Cerebellar nuclear complex (tissue), 1 donor: ENCODE data around the gene TCP11.
"Not testable (repeated sequence)": the region's sequence is repeated elsewhere in the genome, so short reads cannot be mapped to it uniquely, and the experiment has no call there.

ENCODE experiments used
- DNase-seq, 2 experiments: peaks; one replicate each; lab custom pipeline; 2025; lab: John Stamatoyannopoulos, UW

Gene TCP11

GRCh38 chr6:35146453-35146852, 5.3 kb upstream of the TCP11 start:
- no peak for DNase-seq

DNA sequence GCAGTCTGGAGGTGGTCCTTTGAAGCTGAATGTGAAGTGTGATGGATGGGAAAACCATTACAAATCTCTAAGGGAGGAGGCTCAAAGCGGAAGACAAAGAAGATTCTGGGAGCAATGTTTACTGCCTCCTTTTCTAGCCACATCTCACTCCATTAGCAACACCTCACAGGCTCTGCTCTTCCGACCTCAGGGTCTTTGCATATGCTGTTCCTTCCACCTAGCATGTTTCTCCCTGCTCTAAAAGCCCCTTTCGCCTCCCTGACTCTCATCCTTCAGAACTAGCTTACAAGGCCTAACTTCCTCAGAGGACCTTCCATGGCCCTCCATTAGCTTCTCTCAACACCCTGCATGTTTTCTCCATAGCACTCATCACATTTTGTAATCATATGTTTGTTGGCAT, 4.6 kb upstream of the TCP11 start:
- DNase-seq: no peak

DNA sequence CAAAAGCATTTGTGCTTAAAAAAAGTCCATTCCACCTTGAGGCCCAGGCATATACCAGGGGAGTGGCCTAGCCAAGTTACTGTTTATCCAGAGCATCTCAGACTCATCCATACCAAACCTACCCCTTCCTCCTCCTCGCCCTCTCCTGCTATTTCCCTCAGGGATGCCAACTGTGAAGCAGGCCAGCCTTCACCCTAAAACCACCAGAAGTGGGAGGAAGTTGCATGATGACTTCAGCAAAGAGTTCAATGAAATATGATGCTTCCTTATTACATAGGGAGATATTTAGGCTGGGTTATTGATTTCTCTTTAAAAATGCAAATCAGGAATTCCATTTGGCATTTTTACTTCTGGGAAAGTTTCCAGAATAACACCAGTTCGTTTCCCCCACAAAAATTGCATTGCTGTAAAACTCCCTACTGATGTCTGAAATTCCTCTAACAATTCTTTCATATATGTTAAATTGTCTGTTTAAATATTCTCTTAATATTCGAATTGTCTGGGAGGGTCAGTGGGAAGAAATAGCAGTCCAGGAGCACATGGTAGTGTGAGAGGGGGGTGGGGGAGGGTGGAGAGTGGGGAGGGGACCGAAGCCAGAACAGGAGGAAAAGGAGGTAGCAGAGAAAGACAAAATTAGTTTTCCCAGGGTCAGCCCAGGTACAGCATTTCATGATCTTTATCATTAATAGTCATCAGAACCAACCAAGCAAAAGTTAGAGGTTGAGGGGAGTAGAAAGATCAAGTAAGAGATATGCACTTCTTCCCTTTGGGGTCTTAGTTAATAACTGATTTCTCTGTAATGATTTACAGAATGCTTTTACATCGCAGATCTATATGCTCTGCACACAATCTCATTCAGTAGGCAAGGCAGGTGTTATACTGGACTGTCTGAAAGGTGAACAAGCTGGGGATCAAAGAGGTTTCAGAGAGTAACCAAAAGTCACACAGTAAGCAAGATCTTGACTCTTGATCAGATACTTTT, 1.7 kb upstream of the TCP11 start:
- DNase-seq: no peak

- DNase-seq: no peak
Observed at GRCh38 chr6:35140639-35141006, 516 bp downstream of the TCP11 start.

- DNase-seq: peak in 1 of 2 experiments; percentile 20
Observed at GRCh38 chr6:35139924-35140638, 1.1 kb downstream of the TCP11 start.

DNA sequence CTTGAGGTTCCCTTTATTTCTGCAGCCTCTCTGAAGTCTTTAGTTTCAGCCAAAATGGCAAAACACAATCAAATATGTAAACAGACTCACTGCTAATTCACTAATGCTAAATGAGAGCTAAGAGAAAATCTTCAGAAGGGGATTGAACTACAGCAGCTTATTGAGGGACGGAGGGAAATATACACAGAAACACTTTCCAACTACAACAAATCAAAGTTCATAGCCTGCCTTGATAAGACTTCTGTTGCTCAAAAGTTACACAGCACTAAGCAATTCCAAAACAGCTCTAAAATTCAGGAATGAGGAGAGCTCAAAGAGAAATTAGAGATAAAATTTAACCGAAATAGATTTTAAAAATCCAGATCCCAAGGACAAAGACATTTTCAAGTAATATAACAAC, 1.7 kb downstream of the TCP11 start:
- no peak for DNase-seq

DNA sequence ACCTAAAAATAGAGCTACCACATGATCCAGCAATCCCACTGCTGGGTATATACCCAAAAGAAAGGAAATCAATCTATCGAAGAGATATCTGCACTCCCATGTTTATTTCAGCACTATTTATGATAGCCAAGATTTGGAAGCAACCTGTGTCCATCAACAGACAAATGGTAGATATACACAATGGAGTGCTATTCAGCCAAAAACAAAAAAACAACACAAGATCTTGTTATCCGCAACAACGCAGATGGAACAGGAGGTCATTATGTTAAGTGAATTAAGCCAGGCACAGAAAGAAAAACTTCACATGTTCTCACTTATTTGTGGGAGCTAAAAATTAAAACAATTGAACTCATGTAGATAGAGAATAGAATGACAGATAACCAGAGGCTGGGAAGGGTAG, 2.9 kb downstream of the TCP11 start:
- not testable (repeated sequence) for DNase-seq

DNA sequence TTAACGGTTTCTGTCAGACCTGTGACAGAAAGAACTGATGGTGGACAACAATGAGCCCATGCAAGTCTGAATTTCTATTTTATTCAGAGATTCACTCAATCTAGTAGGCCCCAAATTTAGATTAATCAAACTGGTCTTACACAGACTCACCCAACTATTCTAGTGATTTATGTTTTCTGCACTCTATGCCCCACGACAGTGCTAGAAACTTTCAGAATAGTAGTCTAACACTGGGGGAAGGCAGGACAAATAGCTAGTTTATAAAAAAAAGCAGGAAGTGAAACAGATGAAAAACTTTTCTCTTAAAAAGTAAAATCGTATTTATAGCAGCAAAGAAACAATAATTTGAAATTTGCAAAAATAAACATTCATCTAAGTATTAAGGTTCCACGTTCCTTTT, 5.0 kb downstream of the TCP11 start:
- DNase-seq: no peak

GRCh38 chr6:35128496-35128895, 12.6 kb downstream of the TCP11 start:
- no peak for DNase-seq

DNA sequence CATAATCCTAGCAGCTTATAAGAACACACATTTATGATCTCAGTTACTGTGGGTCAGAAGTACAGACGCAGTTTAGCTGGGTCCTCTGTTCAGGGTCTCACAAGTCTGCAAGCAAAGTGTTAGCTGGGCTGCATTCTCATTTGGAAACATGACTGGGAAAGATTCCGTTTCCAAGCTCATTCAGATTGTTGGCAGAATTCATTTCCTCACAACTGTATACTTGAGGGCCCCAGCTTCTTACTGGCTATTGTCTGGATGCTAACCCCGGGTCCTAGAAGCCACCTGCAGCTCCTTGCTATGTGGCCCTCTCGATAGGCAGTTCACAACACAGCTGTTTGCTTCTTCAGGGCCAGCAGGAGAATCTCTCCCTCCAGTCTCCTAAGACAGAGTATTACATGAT, 13.1 kb downstream of the TCP11 start:
- DNase-seq: no peak

DNA sequence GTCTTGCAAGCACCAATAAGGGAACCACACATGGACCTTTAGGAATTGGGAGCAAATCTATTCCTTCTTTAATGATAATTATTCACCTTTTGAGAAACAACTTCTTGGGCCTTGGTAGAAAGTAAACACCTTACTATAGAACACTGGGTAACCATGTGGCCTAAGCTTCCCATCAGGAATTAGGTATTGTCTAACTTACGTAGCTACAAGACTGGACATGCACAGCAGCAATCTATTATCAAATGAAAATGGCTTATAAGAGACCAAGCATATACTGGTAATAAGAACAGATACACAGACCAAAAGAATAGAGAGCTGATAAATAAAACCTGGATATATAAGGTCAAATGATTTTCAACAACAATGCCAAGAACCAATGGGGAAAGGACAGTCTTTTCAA, 16.8 kb downstream of the TCP11 start:
- DNase-seq: no peak

- DNase-seq: no peak
Observed at GRCh38 chr6:35120746-35121145, 20.4 kb downstream of the TCP11 start.

GRCh38 chr6:35108309-35108885, 32.7 kb downstream of the TCP11 start:
- DNase-seq: no peak

DNA sequence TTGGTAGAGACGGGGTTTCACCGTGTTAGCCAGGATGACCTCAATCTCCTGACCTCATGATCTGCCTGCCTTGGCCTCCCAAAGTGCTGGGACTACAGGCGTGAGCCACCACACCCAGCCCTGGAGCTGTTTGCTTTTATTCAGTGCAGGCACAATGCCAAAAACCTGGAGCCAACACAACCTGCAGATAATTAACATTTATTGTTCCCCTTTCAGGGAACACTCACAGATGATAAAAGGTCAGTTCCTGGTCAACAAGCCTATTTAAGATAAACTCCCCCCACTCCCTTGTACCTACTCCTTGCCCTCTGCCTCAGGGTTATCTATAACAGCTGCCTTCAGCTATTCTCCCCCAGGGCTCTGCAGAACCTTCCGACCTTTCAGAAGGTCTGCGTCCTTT, 33.4 kb downstream of the TCP11 start:
- DNase-seq: not testable (repeated sequence)

DNA sequence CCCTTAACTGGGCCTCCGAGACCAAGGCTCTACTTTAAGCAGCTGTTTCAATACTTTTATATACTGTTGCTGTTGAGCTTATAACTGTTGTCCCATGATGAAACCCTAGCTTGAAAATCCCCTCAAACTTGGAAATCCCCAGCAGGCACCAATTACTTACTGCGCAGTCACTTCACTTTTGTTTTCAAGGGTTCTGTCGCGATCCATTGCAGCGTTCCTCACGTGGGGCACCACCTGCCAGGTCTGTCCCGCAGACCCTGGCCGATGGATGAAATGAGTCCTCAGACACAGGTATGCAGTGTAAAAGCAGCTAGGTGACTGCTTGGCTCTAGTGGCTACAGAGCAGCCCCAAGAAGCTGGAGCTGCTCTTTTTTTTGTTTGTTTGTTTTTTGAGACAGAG, 33.9 kb downstream of the TCP11 start:
- not testable (repeated sequence) for DNase-seq

- not testable (repeated sequence) for DNase-seq
Observed at GRCh38 chr6:35106061-35106460, 35.1 kb downstream of the TCP11 start.

DNA sequence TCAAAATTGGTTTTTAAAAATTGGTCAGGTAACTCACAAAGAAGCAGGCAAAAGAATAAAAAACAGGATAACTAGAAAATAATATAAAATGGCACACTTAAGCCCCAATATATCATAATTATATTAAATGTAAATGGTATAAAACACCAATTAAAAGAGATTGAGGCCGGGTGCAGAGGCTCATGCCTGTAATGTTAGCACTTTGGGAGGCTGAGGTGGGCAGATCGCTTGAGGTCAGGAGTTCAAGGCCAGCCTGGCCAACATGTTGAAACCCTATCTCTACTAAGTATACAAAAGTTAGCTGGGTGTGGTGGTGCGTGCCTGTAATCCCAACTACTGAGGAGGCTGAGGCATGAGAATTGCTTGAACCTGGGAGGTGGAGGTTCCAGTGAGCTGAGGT, 36.1 kb downstream of the TCP11 start:
- DNase-seq: no peak

GRCh38 chr6:35099116-35099515, 42.0 kb downstream of the TCP11 start:
- DNase-seq: no peak

GRCh38 chr6:35096129-35096862, 44.8 kb downstream of the TCP11 start:
- DNase-seq: no peak

- DNase-seq: no peak
Observed at GRCh38 chr6:35094183-35094582, 47.0 kb downstream of the TCP11 start.

DNA sequence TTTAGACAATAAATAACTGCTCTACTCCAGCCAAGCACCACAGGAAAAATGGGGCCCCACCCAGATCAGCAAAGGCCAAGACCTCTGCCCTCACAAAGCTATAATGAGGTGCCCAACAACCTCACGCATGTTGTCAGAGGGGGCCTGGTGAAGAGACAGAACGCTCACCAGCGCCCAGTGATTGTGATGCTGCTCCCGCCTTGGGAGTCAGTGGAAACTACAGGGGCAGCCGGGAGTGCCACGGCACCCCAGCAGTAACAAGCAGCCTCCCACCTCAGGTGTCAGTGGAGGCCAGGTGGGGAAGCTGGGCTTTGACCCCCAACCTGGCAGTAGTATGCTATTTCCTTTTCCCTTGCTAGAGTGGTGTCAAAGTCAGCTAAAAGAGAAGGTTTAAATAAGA, 47.4 kb downstream of the TCP11 start:
- DNase-seq: no peak

GRCh38 chr6:35093118-35093445, 48.1 kb downstream of the TCP11 start:
- no peak for DNase-seq
